Measurements from ENCODE around the gene HACE1. TPM values are rescaled to one million over a fixed set of nuclear protein-coding genes. Genes with fewer than 3 reads are reported as not detected.

HACE1 gene
- total RNA-seq, 4 donors from 2014 or later: 11.8 to 34.7 (median 16.4) TPM

- DNase-seq: no peak
- Histone ChIP-seq H3K27me3 (no peaks in the 10 kb centered on the region), H3K9me3 (no peaks in the 10 kb centered on the region), H3K27ac (no peak overlapping the region), H3K4me1 (no peaks in the 10 kb centered on the region), H3K36me3 (peaks cover 0 to 5% (median 0%) of the 10 kb centered on the region in 3 donors), H3K4me3 (no peak overlapping the region)
- TF ChIP-seq POLR2A (IDR thresholded peaks at IDR 0.05) (no peak), CTCF (IDR thresholded peaks at IDR 0.05) (no peak)
Measured at GRCh38 chr6:104795363-104795762, 64.4 kb downstream of the HACE1 start.

GRCh38 chr6:104789770-104790190 lies 69.9 kb downstream of the HACE1 start:
- no peaks in the 10 kb centered on the region for H3K9me3 ChIP-seq
- H3K27me3 ChIP-seq: no peaks in the 10 kb centered on the region
- H3K4me3 ChIP-seq: no peak overlapping the region
- peaks cover 0 to 7% (median 0%) of the 10 kb centered on the region in 3 donors for H3K36me3 ChIP-seq
- H3K4me1 ChIP-seq: no peaks in the 10 kb centered on the region
- TF ChIP-seq POLR2A (IDR thresholded peaks at IDR 0.05) (no peak), CTCF (IDR thresholded peaks at IDR 0.05) (peak in 4 of 6 experiments; percentile 26 to 43 (median 38))
- no peak overlapping the region for H3K27ac ChIP-seq
- DNase-seq: no peak

GRCh38 chr6:104788400-104788799 lies 71.3 kb downstream of the HACE1 start:
- DNase-seq: no peak
- Histone ChIP-seq H3K27ac (no peak overlapping the region), H3K36me3 (peaks cover 0 to 7% (median 0%) of the 10 kb centered on the region in 3 donors), H3K4me3 (no peak overlapping the region), H3K9me3 (no peaks in the 10 kb centered on the region), H3K27me3 (no peaks in the 10 kb centered on the region), H3K4me1 (no peaks in the 10 kb centered on the region)
- TF ChIP-seq CTCF (IDR thresholded peaks at IDR 0.05) (no peak), POLR2A (IDR thresholded peaks at IDR 0.05) (no peak)

GRCh38 chr6:104787305-104787704 lies 72.4 kb downstream of the HACE1 start:
- TF ChIP-seq POLR2A (IDR thresholded peaks at IDR 0.05) (no peak), CTCF (IDR thresholded peaks at IDR 0.05) (no peak)
- H3K27me3 ChIP-seq: no peaks in the 10 kb centered on the region
- no peak overlapping the region for H3K27ac ChIP-seq
- H3K9me3 ChIP-seq: no peaks in the 10 kb centered on the region
- no peaks in the 10 kb centered on the region for H3K4me1 ChIP-seq
- no peak for DNase-seq
- H3K4me3 ChIP-seq: no peak overlapping the region
- peaks cover 0 to 7% (median 0%) of the 10 kb centered on the region in 3 donors for H3K36me3 ChIP-seq

- Histone ChIP-seq H3K36me3 (no peaks in the 10 kb centered on the region), H3K4me1 (no peaks in the 10 kb centered on the region), H3K27me3 (no peaks in the 10 kb centered on the region), H3K9me3 (no peaks in the 10 kb centered on the region), H3K4me3 (no peak overlapping the region), H3K27ac (no peak overlapping the region)
- DNase-seq: no peak
- TF ChIP-seq POLR2A (IDR thresholded peaks at IDR 0.05): no peak
- no peak for TF ChIP-seq CTCF (IDR thresholded peaks at IDR 0.05)
Measured at GRCh38 chr6:104784884-104785283, 74.8 kb downstream of the HACE1 start.
